Neural progenitor cell (in vitro differentiated cells): ENCODE data around the gene ECSIT.

Experiments
- CTCF ChIP-seq: fragments of 200-600 bp; sonication (generic); IDR thresholded peaks from 2 replicates; pipeline ENCODE4 v1.5.1; 2017; ENCODE audit warnings: antibody characterized with exemption, mild to moderate bottlenecking
- EZH2 ChIP-seq: fragments of 200-600 bp; sonication (generic); IDR thresholded peaks from 2 replicates; pipeline ENCODE4 v1.6.1; 2017; ENCODE audit warnings: antibody characterized with exemption, mild to moderate bottlenecking, moderate library complexity
- EZH2phosphoT487 ChIP-seq: fragments of 200-600 bp; sonication (generic); IDR thresholded peaks from 2 replicates; pipeline ENCODE4 v1.6.1; 2017; ENCODE audit warnings: antibody characterized with exemption

DNA sequence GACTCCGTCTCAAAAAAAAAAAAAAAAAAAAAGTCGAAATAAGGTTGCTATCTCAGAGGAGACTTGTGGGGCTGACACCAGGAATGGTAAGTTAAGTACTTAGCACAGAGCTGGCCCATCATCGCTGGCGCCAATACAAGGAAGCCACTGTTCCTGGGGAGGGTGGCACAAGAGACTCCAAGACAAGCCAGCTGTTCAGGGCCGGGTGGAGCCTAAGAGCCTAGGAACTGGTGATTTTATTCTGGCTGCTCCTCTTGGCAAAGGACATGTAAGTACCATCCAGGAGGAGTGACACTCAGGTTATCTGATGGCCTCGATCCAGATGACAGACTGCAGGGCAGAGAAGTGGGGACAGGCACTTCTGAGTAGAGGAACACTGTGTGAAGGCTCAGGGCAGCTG lies 26.3 kb upstream of the ECSIT start:
- no peak for TF ChIP-seq CTCF
- TF ChIP-seq EZH2: no peak
- TF ChIP-seq EZH2phosphoT487: no peak
